RWPE2 (cell line): Measurements from ENCODE around the gene COX5A.

ENCODE experiments used
- ATAC-seq: fragments of 200-7000 bp; cut with Tn5 transposase; 3 replicates; pipeline ENCODE4 v1.9.1; 2021; ENCODE audit warnings: low read depth
- DNase-seq: peaks from one replicate; pipeline ENCODE4 v3.0.0-alpha.2; 2020; ENCODE audit warnings: low spot score
- H3K27ac ChIP-seq: fragments of 450-650 bp; 2 replicates; pipeline ENCODE4 v1.5.1; 2017; ENCODE audit warnings: mild to moderate bottlenecking; ENCODE audit not compliant: poor library complexity, severe bottlenecking
- H3K27me3 ChIP-seq: fragments of 250-450 bp; sonication (Bioruptor Pico); 2 replicates; pipeline ENCODE4 v1.5.1; 2021; ENCODE audit warnings: mild to moderate bottlenecking, moderate library complexity; ENCODE audit not compliant: insufficient read depth, poor library complexity, severe bottlenecking
- H3K36me3 ChIP-seq: fragments of 250-450 bp; sonication (Bioruptor Pico); 2 replicates; pipeline ENCODE4 v1.5.1; 2020; ENCODE audit warnings: low read depth, mild to moderate bottlenecking, moderate library complexity
- H3K4me1 ChIP-seq: fragments of 250-450 bp; sonication (Bioruptor Pico); 2 replicates; pipeline ENCODE4 v1.5.1; 2021; ENCODE audit warnings: mild to moderate bottlenecking, moderate library complexity; ENCODE audit not compliant: insufficient read depth, poor library complexity, severe bottlenecking
- H3K4me3 ChIP-seq: fragments of 250-450 bp; sonication (Bioruptor Pico); 2 replicates; pipeline ENCODE4 v1.5.1; 2021; ENCODE audit warnings: mild to moderate bottlenecking, moderate library complexity; ENCODE audit not compliant: severe bottlenecking
- H3K9me3 ChIP-seq: fragments of 250-450 bp; sonication (Bioruptor Pico); 2 replicates; pipeline ENCODE4 v1.5.1; 2021; ENCODE audit warnings: mild to moderate bottlenecking, moderate library complexity; ENCODE audit not compliant: severe bottlenecking
- CTCF ChIP-seq: fragments of 450-650 bp; IDR thresholded peaks from one replicate; pipeline ENCODE4 v1.5.1; 2017; ENCODE audit warnings: mild to moderate bottlenecking, moderate library complexity; ENCODE audit not compliant: poor library complexity, severe bottlenecking

The COX5A gene

GRCh38 chr15:74913041-74913440 lies 24.8 kb downstream of the COX5A start:
- Histone ChIP-seq H3K4me1 (no peaks in the 10 kb centered on the region), H3K27ac (no peak overlapping the region), H3K27me3 (no peaks in the 10 kb centered on the region), H3K36me3 (peaks cover 34% of the 10 kb centered on the region), H3K4me3 (no peak overlapping the region), H3K9me3 (no peaks in the 10 kb centered on the region)
- no peak for TF ChIP-seq CTCF
- DNase-seq (no peak), ATAC-seq (peak; percentile 21; the same call in 1 of the 3 replicates)

GRCh38 chr15:74908635-74909034 lies 29.2 kb downstream of the COX5A start:
- DNase-seq = no peak
- no peak overlapping the region for H3K27ac ChIP-seq
- no peaks in the 10 kb centered on the region for H3K9me3 ChIP-seq
- no peak overlapping the region for H3K4me3 ChIP-seq
- peaks cover 16% of the 10 kb centered on the region for H3K36me3 ChIP-seq
- peaks cover 4% of the 10 kb centered on the region for H3K4me1 ChIP-seq
- no peak for ATAC-seq
- TF ChIP-seq CTCF = no peak
- H3K27me3 ChIP-seq = no peaks in the 10 kb centered on the region

- no peaks in the 10 kb centered on the region for H3K27me3 ChIP-seq
- no peak for TF ChIP-seq CTCF
- H3K36me3 ChIP-seq = peaks cover 27% of the 10 kb centered on the region
- no peak for DNase-seq
- peaks cover 4% of the 10 kb centered on the region for H3K4me1 ChIP-seq
- peak overlapping the region; percentile 94 for H3K4me3 ChIP-seq
- no peaks in the 10 kb centered on the region for H3K9me3 ChIP-seq
- H3K27ac ChIP-seq = peak overlapping the region; percentile 55
- ATAC-seq = peak; percentile 20
These were observed 30.6 kb downstream of the COX5A start for GRCh38 chr15:74907163-74907870.

GRCh38 chr15:74906450-74907162 lies 31.3 kb downstream of the COX5A start, which contains the start of gene FAM219B:
TSS of gene FAM219B (minus strand) at chr15:74906851. CDS start at chr15:74906800, 51 bp downstream.
- Histone ChIP-seq H3K27ac (peak within 1 kb of the TSS; percentile 55), H3K4me3 (peak within 1 kb of the TSS; percentile 94), H3K4me1 (peaks cover 4% of the 10 kb centered on the region), H3K36me3 (peaks cover 34% of the 10 kb centered on the region), H3K27me3 (no peaks in the 10 kb centered on the region), H3K9me3 (no peaks in the 10 kb centered on the region)
- peak; percentile 89 for ATAC-seq
- DNase-seq = peak; percentile 98
- no peak for TF ChIP-seq CTCF
